Fibroblast of lung (primary cell): ENCODE results near the gene ITM2B. TPM values are rescaled to one million over a fixed set of nuclear protein-coding genes. Genes with fewer than 3 reads are reported as not detected.

Experiments
- polyA plus RNA-seq, 2 donors: library from polyadenylated mRNA; depleted of rRNA in 1 of 2; stranded (reverse) in 1 of 2; unstranded in 1 of 2; fragments of >200 nt; gene quantifications; 2 replicates each; pipeline ENCODE4 v1.2.1, GENCODE V29; 2011 to 2012; ENCODE audit warnings: missing spikeins in 1 of 2
- total RNA-seq: library from RNA; depleted of rRNA; stranded (reverse); fragments of >200 nt; gene quantifications from 2 replicates; pipeline ENCODE4 v1.2.1, GENCODE V29; 2014

ITM2B gene
- total and polyA plus RNA-seq, 2 donors (not counting 1 experiment from before 2014, with no cell fraction given) = 117 to 645 TPM

Other genes with a start within 250 kb of the ITM2B start
- 45.7 and 46.7 TPM in 2 replicates for gene SUCLA2, start 231.9 kb upstream of the ITM2B start, total RNA-seq
- 58.2 and 64.8 TPM in 2 replicates for gene SUCLA2, start 231.9 kb upstream of the ITM2B start, polyA plus RNA-seq
- 10.0 and 18.0 TPM in 2 replicates for gene NUDT15, start 195.5 kb upstream of the ITM2B start, total RNA-seq
- gene NUDT15, start 195.5 kb upstream of the ITM2B start, polyA plus RNA-seq = 18.0 and 22.5 TPM in 2 replicates
- 21.8 and 25.4 TPM in 2 replicates for gene MED4, start 138.1 kb upstream of the ITM2B start, total RNA-seq
- 59.6 and 66.7 TPM in 2 replicates for gene MED4, start 138.1 kb upstream of the ITM2B start, polyA plus RNA-seq
- gene RB1, start 70.5 kb downstream of the ITM2B start, total RNA-seq = 21.1 and 31.9 TPM in 2 replicates
- 32.8 and 39.7 TPM in 2 replicates for gene RB1, start 70.5 kb downstream of the ITM2B start, polyA plus RNA-seq
- 4.9 and 7.6 TPM in 2 replicates for gene LPAR6, start 179.9 kb downstream of the ITM2B start, total RNA-seq
- 3.6 and 6.8 TPM in 2 replicates for gene LPAR6, start 179.9 kb downstream of the ITM2B start, polyA plus RNA-seq